ENCODE measurements around the gene PIGH. TPM values are rescaled to one million over a fixed set of nuclear protein-coding genes. Genes with fewer than 3 reads are reported as not detected.
"Not testable (repeated sequence)": the region's sequence is repeated elsewhere in the genome, so short reads cannot be mapped to it uniquely, and the experiment has no call there.

PIGH gene
- total RNA-seq, 1 donor from 2014 or later = 14.5 TPM

- no peak for DNase-seq (ENCODE audit: low read depth)
Observed at GRCh38 chr14:67609642-67610310, 9.7 kb upstream of the PIGH start.

- DNase-seq (ENCODE audit: low read depth) = no peak
Observed at GRCh38 chr14:67607646-67608045, 7.6 kb upstream of the PIGH start.

- no peak for DNase-seq (ENCODE audit: low read depth)
Observed at GRCh38 chr14:67602995-67603545, 3.0 kb upstream of the PIGH start.

GRCh38 chr14:67602076-67602475 is 2.0 kb upstream of the PIGH start:
- DNase-seq (ENCODE audit: low read depth) = no peak

- DNase-seq (ENCODE audit: low read depth) = not testable (repeated sequence)
Observed at GRCh38 chr14:67600562-67600974, 500 bp upstream of the PIGH start.

GRCh38 chr14:67595392-67595791 is 4.7 kb downstream of the PIGH start:
- DNase-seq (ENCODE audit: low read depth) = no peak

- DNase-seq (ENCODE audit: low read depth) = not testable (repeated sequence)
Observed at GRCh38 chr14:67593650-67594049, 6.4 kb downstream of the PIGH start.

- no peak for DNase-seq (ENCODE audit: low read depth)
Observed at GRCh38 chr14:67589204-67589770, 10.8 kb downstream of the PIGH start.

GRCh38 chr14:67586369-67586768 is 13.7 kb downstream of the PIGH start:
- DNase-seq (ENCODE audit: low read depth) = no peak

- no peak for DNase-seq (ENCODE audit: low read depth)
Observed at GRCh38 chr14:67584978-67585377, 15.1 kb downstream of the PIGH start.

GRCh38 chr14:67583711-67584644 is 16.1 kb downstream of the PIGH start:
- peak; percentile 57 for DNase-seq (ENCODE audit: low read depth)

GRCh38 chr14:67582061-67582460 is 18.0 kb downstream of the PIGH start:
- no peak for DNase-seq (ENCODE audit: low read depth)

GRCh38 chr14:67581643-67582042 is 18.4 kb downstream of the PIGH start:
- no peak for DNase-seq (ENCODE audit: low read depth)

- DNase-seq (ENCODE audit: low read depth) = no peak
Observed at GRCh38 chr14:67580336-67581171, 19.5 kb downstream of the PIGH start.

- DNase-seq (ENCODE audit: low read depth) = no peak
Observed at GRCh38 chr14:67579636-67580035, 20.4 kb downstream of the PIGH start.

GRCh38 chr14:67579040-67579439 is 21.0 kb downstream of the PIGH start:
- no peak for DNase-seq (ENCODE audit: low read depth)

- DNase-seq (ENCODE audit: low read depth) = no peak
Observed at GRCh38 chr14:67577909-67578749, 21.9 kb downstream of the PIGH start.

- no peak for DNase-seq (ENCODE audit: low read depth)
Observed at GRCh38 chr14:67577181-67577808, 22.8 kb downstream of the PIGH start.

- DNase-seq (ENCODE audit: low read depth) = no peak
Observed at GRCh38 chr14:67576216-67576955, 23.7 kb downstream of the PIGH start.
